HEK293T (cell line): Measurements from ENCODE around the gene MTCP1.

Experiments
- CTCF ChIA-PET: fragments of 350-600 bp; formaldehyde crosslinking; extraction: SDS; loops from one replicate; lab custom pipeline; 2021; ENCODE audit warnings: antibody characterized with exemption, inconsistent platforms; lab: Yijun Ruan, JAX
- POLR2A ChIA-PET: fragments of 350-600 bp; formaldehyde crosslinking; extraction: SDS; loops from one replicate; lab custom pipeline; 2020; ENCODE audit warnings: antibody characterized with exemption, inconsistent platforms; lab: Yijun Ruan, JAX
- DNase-seq: peaks from one replicate; pipeline ENCODE4 v3.0.0; 2012; ENCODE audit warnings: mixed read lengths; ENCODE audit errors: extremely low spot score
- ARNT ChIP-seq: fragments of 450-650 bp; IDR thresholded peaks from 2 replicates; pipeline ENCODE4 v1.6.1; 2017; ENCODE audit warnings: mild to moderate bottlenecking
- BHLHE40 ChIP-seq: fragments of 450-650 bp; IDR thresholded peaks from 2 replicates; pipeline ENCODE4 v1.6.1; 2016; ENCODE audit warnings: mild to moderate bottlenecking, moderate library complexity, borderline replicate concordance
- CTBP1 ChIP-seq: fragments of 450-650 bp; IDR thresholded peaks from 2 replicates; pipeline ENCODE4 v1.6.1; 2016; ENCODE audit warnings: borderline replicate concordance
- ELF4 ChIP-seq: fragments of 450-650 bp; IDR thresholded peaks from 2 replicates; pipeline ENCODE4 v1.6.1; 2017; ENCODE audit warnings: antibody characterized with exemption
- FOXA1 ChIP-seq: fragments of 450-650 bp; IDR thresholded peaks from 2 replicates; pipeline ENCODE4 v1.6.1; 2016; ENCODE audit warnings: mild to moderate bottlenecking
- FOXK2 ChIP-seq: fragments of 450-650 bp; IDR thresholded peaks from 2 replicates; pipeline ENCODE4 v1.6.1; 2016; ENCODE audit warnings: mild to moderate bottlenecking
- FOXM1 ChIP-seq: fragments of 450-650 bp; IDR thresholded peaks from 2 replicates; pipeline ENCODE4 v1.6.1; 2017; ENCODE audit warnings: mild to moderate bottlenecking, borderline replicate concordance
- HDGF ChIP-seq: fragments of 450-650 bp; IDR thresholded peaks from 2 replicates; pipeline ENCODE4 v1.6.1; 2017; ENCODE audit warnings: antibody characterized with exemption, borderline replicate concordance
- L3MBTL2 ChIP-seq: fragments of 450-650 bp; conservative IDR thresholded peaks from 2 replicates; pipeline ENCODE4 v1.6.1; 2016; ENCODE audit warnings: mild to moderate bottlenecking
- LEF1 ChIP-seq: fragments of 450-650 bp; IDR thresholded peaks from 2 replicates; pipeline ENCODE4 v1.6.1; 2017; ENCODE audit warnings: mild to moderate bottlenecking, borderline replicate concordance
- NFRKB ChIP-seq: fragments of 450-650 bp; IDR thresholded peaks from 2 replicates; pipeline ENCODE4 v1.6.1; 2016; ENCODE audit warnings: mild to moderate bottlenecking, moderate library complexity
- SP1 ChIP-seq: fragments of 450-650 bp; IDR thresholded peaks from 2 replicates; pipeline ENCODE4 v1.6.1; 2017
- SUZ12 ChIP-seq: fragments of 450-650 bp; IDR thresholded peaks from 2 replicates; pipeline ENCODE4 v1.6.1; 2016; ENCODE audit warnings: mild to moderate bottlenecking
- TARDBP ChIP-seq: fragments of 450-650 bp; IDR thresholded peaks from 2 replicates; pipeline ENCODE4 v1.6.1; 2016
- ZNF384 ChIP-seq: fragments of 450-650 bp; IDR thresholded peaks from 2 replicates; pipeline ENCODE4 v1.6.1; 2016
- TF ChIP-seq, protein P1 (sequence below): fragments of 450-650 bp; IDR thresholded peaks from 2 replicates; pipeline ENCODE4 v1.6.1; 2016

Gene MTCP1

DNA sequence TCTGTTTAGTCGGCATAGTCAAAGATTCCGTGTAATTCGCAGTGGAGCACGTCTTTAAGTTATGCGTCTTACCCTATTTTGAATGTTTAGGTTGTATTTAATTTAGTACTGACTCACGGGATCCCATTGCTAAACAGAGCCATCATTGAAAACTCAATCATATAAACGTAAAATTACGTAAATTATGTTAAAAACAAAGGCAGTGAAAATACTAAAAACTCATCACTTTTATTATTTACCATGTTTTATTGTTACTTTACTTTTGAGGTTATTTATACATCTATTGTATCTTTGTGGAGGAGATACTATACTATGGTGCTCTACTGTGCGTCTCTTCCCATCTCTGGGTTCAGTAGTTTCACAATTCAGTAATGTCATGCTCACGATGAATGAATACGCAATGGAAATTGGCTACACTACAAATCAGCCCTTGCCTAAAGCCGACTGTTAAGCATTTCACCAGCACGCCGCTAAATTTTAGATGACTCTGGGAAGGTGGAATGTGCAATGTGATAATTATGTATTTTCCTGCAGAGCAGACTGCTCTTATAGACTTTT lies 43.3 kb downstream of the MTCP1 start:
- DNase-seq = peak; percentile 15
- TF ChIP-seq CTBP1 = no peak
- no peak for TF ChIP-seq ELF4
- no peak for TF ChIP-seq SUZ12
- TF ChIP-seq, protein P1, sequence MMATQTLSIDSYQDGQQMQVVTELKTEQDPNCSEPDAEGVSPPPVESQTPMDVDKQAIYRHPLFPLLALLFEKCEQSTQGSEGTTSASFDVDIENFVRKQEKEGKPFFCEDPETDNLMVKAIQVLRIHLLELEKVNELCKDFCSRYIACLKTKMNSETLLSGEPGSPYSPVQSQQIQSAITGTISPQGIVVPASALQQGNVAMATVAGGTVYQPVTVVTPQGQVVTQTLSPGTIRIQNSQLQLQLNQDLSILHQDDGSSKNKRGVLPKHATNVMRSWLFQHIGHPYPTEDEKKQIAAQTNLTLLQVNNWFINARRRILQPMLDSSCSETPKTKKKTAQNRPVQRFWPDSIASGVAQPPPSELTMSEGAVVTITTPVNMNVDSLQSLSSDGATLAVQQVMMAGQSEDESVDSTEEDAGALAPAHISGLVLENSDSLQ = no peak
- no peak for TF ChIP-seq HDGF
- TF ChIP-seq ZNF384 = no peak
- TF ChIP-seq NFRKB = no peak
- no peak for TF ChIP-seq FOXM1
- TF ChIP-seq BHLHE40 = no peak
- TF ChIP-seq TARDBP = no peak
- no peak for TF ChIP-seq FOXA1
- no peak for TF ChIP-seq SP1
- TF ChIP-seq FOXK2 = no peak
- no peak for TF ChIP-seq LEF1
- POLR2A ChIA-PET = interaction anchor here (1.0 to 1.3 kb wide), 4 partner anchors 10 to 43 kb away, joined by 3 read pairs; no protein-coding TSS in a partner anchor
- CTCF ChIA-PET = interaction anchor here (0.6 to 1.3 kb wide), 2 partner anchors 21 to 25 kb away, joined by 3 read pairs; no protein-coding TSS in a partner anchor

DNA sequence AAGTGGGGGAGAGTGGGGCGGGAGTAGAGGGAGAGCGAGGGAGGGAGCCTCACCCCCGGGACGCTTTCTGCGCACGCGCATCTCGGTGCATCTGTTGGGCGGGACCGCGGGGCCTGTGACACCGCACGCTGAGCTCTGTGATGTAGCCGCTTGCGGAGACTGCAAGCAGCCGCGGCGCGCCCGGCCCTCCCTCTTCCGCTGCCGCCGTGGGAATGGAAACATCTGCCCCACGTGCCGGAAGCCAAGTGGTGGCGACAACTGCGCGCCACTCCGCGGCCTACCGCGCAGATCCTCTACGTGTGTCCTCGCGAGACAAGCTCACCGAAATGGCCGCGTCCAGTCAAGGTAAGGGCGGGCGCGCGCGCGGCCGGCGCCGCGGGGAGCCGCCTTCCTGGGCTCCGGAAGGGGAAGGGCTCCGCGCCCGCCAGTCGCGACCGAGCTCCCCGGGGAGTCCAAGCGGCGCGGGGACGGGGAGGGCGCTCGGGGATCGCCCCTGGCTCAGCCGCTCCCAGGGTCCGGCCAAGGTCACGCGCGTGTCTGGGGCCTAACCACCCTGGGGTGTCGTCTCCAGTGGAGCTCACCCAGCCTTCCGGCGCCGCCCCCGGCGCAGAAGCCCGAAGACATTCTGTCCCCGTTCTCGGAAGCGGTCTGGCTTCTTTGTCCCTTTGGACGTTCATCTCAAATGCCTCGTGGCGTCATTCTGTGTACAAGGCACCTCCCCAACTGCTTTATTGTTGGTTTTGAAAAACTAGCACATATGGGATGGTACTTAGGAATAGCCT lies 44.0 kb downstream of the MTCP1 start, which contains the start of gene FUNDC2:
TSS of gene FUNDC2 (plus strand) at position 118 of the 782 bp plus-strand sequence. CDS start at position 213, 95 bp downstream.
- POLR2A ChIA-PET = interaction anchor here (0.5 to 1.3 kb wide), 8 partner anchors 9 to 968 kb away, joined by 3 to 10 read pairs (median 3); partner anchors contain the start of genes CMC4 and MTCP1
- CTCF ChIA-PET = interaction anchor here (0.6 to 1.3 kb wide), 2 partner anchors 22 to 653 kb away, joined by 3 read pairs; no protein-coding TSS in a partner anchor
- DNase-seq = peak; percentile 89
- TF ChIP-seq ZNF384 (no peak), FOXA1 (no peak), L3MBTL2 (peak; percentile 95), CTBP1 (0 out of 2 replicates have a peak, but pooled peaks have one; percentile 41), NFRKB (no peak), ELF4 (peak; percentile 45; the same call in 1 of the 2 replicates)

DNA sequence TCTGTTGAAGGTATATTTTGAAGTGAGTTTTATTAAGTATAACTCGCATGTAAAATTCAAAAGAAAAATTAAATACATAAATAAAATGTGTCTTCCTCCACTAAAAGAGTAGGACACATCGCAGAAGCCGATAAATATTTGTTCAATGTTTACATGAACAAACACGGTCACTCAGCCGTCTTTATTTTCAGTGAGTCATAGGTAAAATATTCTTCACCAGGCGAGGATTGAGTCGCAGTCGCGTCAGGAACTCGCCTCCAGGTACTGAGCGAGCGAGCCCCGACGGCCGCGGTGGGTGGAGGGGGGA lies 44.6 kb downstream of the MTCP1 start:
- DNase-seq = no peak
- no peak for TF ChIP-seq ARNT
- TF ChIP-seq CTBP1 = no peak
- TF ChIP-seq TARDBP = no peak
- ChIA-PET CTCF (interaction anchor here (0.6 to 1.3 kb wide), 2 partner anchors 23 to 652 kb away, joined by 3 read pairs; no protein-coding TSS in a partner anchor), POLR2A (interaction anchor here (0.5 to 1.3 kb wide), 8 partner anchors 9 to 968 kb away, joined by 3 to 10 read pairs (median 3); partner anchors contain the start of genes CMC4 and MTCP1)

DNA sequence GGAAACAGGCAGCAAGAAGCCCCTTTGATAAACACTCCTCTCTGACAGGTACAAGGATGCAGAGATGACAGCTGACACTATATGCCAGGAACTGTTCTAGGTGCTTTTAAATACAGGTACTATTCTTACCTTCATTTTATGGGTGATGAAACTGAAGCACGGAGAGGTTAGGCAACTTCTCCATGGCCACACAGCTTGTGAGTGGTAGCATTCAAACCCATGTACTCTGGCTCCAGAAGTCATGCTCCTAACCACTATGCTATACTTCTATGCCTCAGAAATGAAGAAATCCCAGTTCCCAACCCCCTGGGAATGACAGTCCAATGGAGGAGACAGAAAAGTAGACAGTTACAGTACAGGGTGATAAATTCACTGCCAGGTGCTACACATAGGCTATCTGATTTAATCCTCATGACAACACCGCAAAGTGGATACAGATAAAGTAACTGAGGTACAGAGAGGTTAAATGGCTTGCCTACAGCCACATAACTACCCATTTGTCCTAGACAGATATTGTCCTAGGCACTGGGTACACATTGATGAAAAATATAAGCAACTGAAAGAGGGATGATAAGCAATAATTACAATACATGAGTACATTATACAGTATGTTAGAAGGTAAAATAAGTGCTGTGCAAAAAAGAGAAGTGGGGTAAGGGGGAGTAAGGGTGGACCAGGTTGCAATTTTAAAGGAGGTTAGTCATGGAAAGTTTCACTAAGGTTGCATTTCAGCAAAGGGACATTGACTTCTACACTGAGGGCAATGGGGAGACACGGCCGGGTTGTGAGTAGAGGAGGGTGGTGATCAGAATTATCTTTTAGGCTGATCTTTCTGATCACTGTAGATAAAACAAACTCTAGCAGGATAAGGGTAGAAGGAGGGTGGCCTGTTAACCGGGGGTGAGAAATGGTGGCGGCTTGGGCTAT lies 46.8 kb downstream of the MTCP1 start:
- CTCF ChIA-PET = interaction anchor here (0.5 kb wide), 1 partner anchor 10 kb away, joined by 3 read pairs; no protein-coding TSS in a partner anchor

DNA sequence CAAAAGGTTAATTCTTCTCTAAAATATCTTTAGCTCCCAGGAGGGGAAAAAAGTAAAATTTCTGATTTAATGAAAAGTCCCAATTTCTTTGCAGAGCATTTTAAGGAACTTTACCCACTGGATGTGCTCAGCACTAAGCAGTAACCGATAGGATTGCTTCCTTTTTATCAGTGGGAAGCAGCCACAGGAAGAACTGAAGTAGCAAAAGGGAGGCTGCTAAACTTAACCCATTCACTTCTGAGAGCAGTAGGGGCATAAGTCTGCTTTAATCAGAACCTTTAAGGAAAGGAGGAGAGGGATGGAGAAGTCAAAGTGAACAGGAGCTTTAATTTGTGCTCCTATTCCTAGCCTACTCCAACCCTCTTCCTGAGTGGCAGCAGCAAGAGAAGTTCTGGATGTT lies 48.4 kb downstream of the MTCP1 start, which contains the start of gene F8:
TSS of gene F8 (minus strand) at position 139 of the 400 bp plus-strand sequence. CDS start 171 bp downstream, outside the sequence.
- POLR2A ChIA-PET = no interaction called here
- DNase-seq = no peak
- CTCF ChIA-PET = no interaction called here
- TF ChIP-seq NFRKB (no peak), ARNT (no peak), ELF4 (no peak), FOXK2 (no peak), SP1 (no peak), HDGF (no peak), FOXM1 (no peak), CTBP1 (no peak), FOXA1 (no peak), ZNF384 (no peak), BHLHE40 (no peak), SUZ12 (no peak), LEF1 (no peak), TARDBP (no peak), L3MBTL2 (no peak)
- TF ChIP-seq, protein P1 = no peak

More for the DNA sequence above, 46.8 kb downstream of the MTCP1 start:
- TF ChIP-seq L3MBTL2 = no peak
- no peak for TF ChIP-seq FOXA1
- TF ChIP-seq BHLHE40 = no peak
- TF ChIP-seq, protein P1 = no peak
- TF ChIP-seq ELF4 = no peak
- TF ChIP-seq FOXK2 = no peak
- TF ChIP-seq ZNF384 = no peak
- TF ChIP-seq LEF1 = no peak
- TF ChIP-seq SUZ12 = no peak
- TF ChIP-seq SP1 = no peak
- no peak for TF ChIP-seq NFRKB
- no peak for TF ChIP-seq HDGF
- TF ChIP-seq TARDBP = no peak
- TF ChIP-seq ARNT = no peak
- no peak for TF ChIP-seq CTBP1
- POLR2A ChIA-PET = no interaction called here
- no peak for DNase-seq
